Endodermal cell (in vitro differentiated cells): ENCODE measurements around the gene VPS35L. TPM values are rescaled to one million over a fixed set of nuclear protein-coding genes. Genes with fewer than 3 reads are reported as not detected.

Experiments
- DNase-seq: peaks from one replicate; pipeline ENCODE4 v3.0.0-alpha.2; 2017
- H3K27ac ChIP-seq: 2 replicates; pipeline ENCODE4 v1.5.1; 2013; ENCODE audit warnings: mild to moderate bottlenecking, low read depth, low read length, moderate library complexity
- H3K27me3 ChIP-seq: 2 replicates; pipeline ENCODE4 v1.6.1; 2013; ENCODE audit warnings: mild to moderate bottlenecking, low read length, moderate library complexity; ENCODE audit not compliant: insufficient read depth, control insufficient read depth, poor library complexity, severe bottlenecking
- H3K36me3 ChIP-seq: 2 replicates; pipeline ENCODE4 v1.7.0; 2013; ENCODE audit warnings: mild to moderate bottlenecking, low read length, moderate library complexity; ENCODE audit not compliant: control insufficient read depth, insufficient read depth
- H3K4me1 ChIP-seq: one replicate; pipeline ENCODE4 v1.7.0; 2013; ENCODE audit warnings: low read length; ENCODE audit not compliant: control insufficient read depth, insufficient read depth
- H3K4me3 ChIP-seq: 2 replicates; pipeline ENCODE4 v1.5.1; 2013; ENCODE audit warnings: mild to moderate bottlenecking, low read length, moderate library complexity
- H3K9ac ChIP-seq: 2 replicates; pipeline ENCODE4 v1.6.1; 2013; ENCODE audit warnings: mild to moderate bottlenecking, low read length, moderate library complexity; ENCODE audit not compliant: poor library complexity, severe bottlenecking; ENCODE audit errors: extremely low read depth
- H3K9me3 ChIP-seq: 2 replicates; pipeline ENCODE4 v1.6.1; 2013; ENCODE audit warnings: mild to moderate bottlenecking, low read length, moderate library complexity; ENCODE audit not compliant: control insufficient read depth
- H3K27ac Mint-ChIP-seq: 2 replicates; pipeline ENCODE4 v1.8.0; 2020; ENCODE audit warnings: mixed read lengths
- H3K27me3 Mint-ChIP-seq: 2 replicates; pipeline ENCODE4 v1.8.0; 2021; ENCODE audit warnings: mild to moderate bottlenecking, mixed read lengths; ENCODE audit not compliant: insufficient read depth
- H3K36me3 Mint-ChIP-seq: 2 replicates; pipeline ENCODE4 v1.8.0; 2020; ENCODE audit warnings: low read depth, mixed read lengths
- H3K4me1 Mint-ChIP-seq: 2 replicates; pipeline ENCODE4 v1.8.0; 2020; ENCODE audit warnings: mixed read lengths
- H3K4me3 Mint-ChIP-seq: 2 replicates; pipeline ENCODE4 v1.8.0; 2020; ENCODE audit warnings: mild to moderate bottlenecking, moderate library complexity, mixed read lengths
- H3K9me3 Mint-ChIP-seq: 2 replicates; pipeline ENCODE4 v1.8.0; 2020; ENCODE audit warnings: mild to moderate bottlenecking, mixed read lengths
- WGBS, 2 experiments: methylation state at CpG; one replicate each; pipeline versions ENCODE4 v1.1.5 to v1.1.7; 2013; ENCODE audit warnings: missing lambda C conversion rate in 2 of 2, mixed read lengths in 1 of 2; ENCODE audit not compliant: insufficient coverage in 1 of 2, insufficient read length in 1 of 2; 5-methylcytosine and 5-hydroxymethylcytosine counted together
- total RNA-seq, 2 donors: library from RNA; stranded (reverse); fragmentation: NEBNext Ultra II Directional in 1 of 2; extraction: Animal tissue kit (Norgen Biotek cat#: 25700) in 1 of 2; gene quantifications; 2 replicates in 1 of 2; 3 replicates in 1 of 2; pipeline ENCODE4 v1.2.1, GENCODE V29; 2021
- TF ChIP-seq, protein P1 (sequence below): fragments of 200-600 bp; sonication (generic); conservative IDR thresholded peaks from 2 replicates; pipeline ENCODE4 v1.5.0; 2021; ENCODE audit warnings: antibody characterized with exemption, mild to moderate bottlenecking

The VPS35L gene
- total RNA-seq, 2 donors from 2014 or later: 61.5 to 82.0 TPM

GRCh38 chr16:19655242-19655777 lies 99.8 kb downstream of the VPS35L start:
- no peak overlapping the region for H3K4me3 Mint-ChIP-seq
- 96 to 100% methylated on average over 8 to 9 of the region's 9 CpGs for WGBS, 2 experiments
- H3K36me3 Mint-ChIP-seq: peaks cover 87% of the 10 kb centered on the region

DNA sequence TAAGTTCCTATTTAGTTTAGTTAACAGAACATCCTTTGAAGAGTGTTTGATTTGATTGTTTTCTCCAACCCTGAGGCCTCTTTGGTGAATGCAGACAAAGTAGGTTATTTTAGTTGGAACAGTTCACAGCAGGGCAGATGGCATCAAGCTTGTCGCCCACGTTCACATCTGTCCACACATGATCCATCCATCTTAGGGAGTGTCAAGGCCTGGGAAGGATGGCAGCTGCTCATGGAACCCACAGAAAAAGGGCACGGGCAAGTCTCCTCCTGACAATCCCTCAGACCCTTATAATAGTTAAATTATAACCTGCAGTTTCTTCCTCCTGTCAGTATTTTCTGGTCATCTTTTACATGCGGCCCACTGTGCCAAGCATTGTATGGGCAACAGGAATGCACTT lies 102.3 kb downstream of the VPS35L start:
- H3K27ac Mint-ChIP-seq: no peak overlapping the region
- peaks cover 53% of the 10 kb centered on the region for H3K36me3 ChIP-seq
- no peak overlapping the region for H3K27ac ChIP-seq
- TF ChIP-seq, protein P1, sequence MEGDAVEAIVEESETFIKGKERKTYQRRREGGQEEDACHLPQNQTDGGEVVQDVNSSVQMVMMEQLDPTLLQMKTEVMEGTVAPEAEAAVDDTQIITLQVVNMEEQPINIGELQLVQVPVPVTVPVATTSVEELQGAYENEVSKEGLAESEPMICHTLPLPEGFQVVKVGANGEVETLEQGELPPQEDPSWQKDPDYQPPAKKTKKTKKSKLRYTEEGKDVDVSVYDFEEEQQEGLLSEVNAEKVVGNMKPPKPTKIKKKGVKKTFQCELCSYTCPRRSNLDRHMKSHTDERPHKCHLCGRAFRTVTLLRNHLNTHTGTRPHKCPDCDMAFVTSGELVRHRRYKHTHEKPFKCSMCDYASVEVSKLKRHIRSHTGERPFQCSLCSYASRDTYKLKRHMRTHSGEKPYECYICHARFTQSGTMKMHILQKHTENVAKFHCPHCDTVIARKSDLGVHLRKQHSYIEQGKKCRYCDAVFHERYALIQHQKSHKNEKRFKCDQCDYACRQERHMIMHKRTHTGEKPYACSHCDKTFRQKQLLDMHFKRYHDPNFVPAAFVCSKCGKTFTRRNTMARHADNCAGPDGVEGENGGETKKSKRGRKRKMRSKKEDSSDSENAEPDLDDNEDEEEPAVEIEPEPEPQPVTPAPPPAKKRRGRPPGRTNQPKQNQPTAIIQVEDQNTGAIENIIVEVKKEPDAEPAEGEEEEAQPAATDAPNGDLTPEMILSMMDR: no peak
- H3K4me1 Mint-ChIP-seq: no peaks in the 10 kb centered on the region
- H3K9me3 ChIP-seq: peaks cover 42% of the 10 kb centered on the region
- H3K27me3 ChIP-seq: no peaks in the 10 kb centered on the region
- H3K4me3 Mint-ChIP-seq: no peak overlapping the region
- DNase-seq: no peak
- H3K9me3 Mint-ChIP-seq: peaks cover 30% of the 10 kb centered on the region
- no peaks in the 10 kb centered on the region for H3K27me3 Mint-ChIP-seq
- H3K36me3 Mint-ChIP-seq: peaks cover 87% of the 10 kb centered on the region
- WGBS, 2 experiments: 83 to 94% methylated on average over 1 to 4 of the region's 4 CpGs
- H3K4me3 ChIP-seq: no peak overlapping the region
- H3K4me1 ChIP-seq: no peaks in the 10 kb centered on the region
- no peak overlapping the region for H3K9ac ChIP-seq

More at GRCh38 chr16:19655242-19655777, 99.8 kb downstream of the VPS35L start:
- H3K9me3 ChIP-seq: peaks cover 18% of the 10 kb centered on the region
- H3K4me1 ChIP-seq: no peaks in the 10 kb centered on the region
- Mint-ChIP-seq H3K27ac (no peak overlapping the region), H3K9me3 (peaks cover 7% of the 10 kb centered on the region), H3K4me1 (no peaks in the 10 kb centered on the region), H3K27me3 (no peaks in the 10 kb centered on the region)
- no peak overlapping the region for H3K9ac ChIP-seq
- H3K4me3 ChIP-seq: no peak overlapping the region
- TF ChIP-seq, protein P1: no peak
- no peak overlapping the region for H3K27ac ChIP-seq
- H3K27me3 ChIP-seq: no peaks in the 10 kb centered on the region
- H3K36me3 ChIP-seq: peaks cover 57% of the 10 kb centered on the region
- no peak for DNase-seq

- H3K36me3 Mint-ChIP-seq: peaks cover 84% of the 10 kb centered on the region
- Histone ChIP-seq H3K27me3 (no peaks in the 10 kb centered on the region), H3K4me1 (no peaks in the 10 kb centered on the region), H3K27ac (no peak overlapping the region), H3K36me3 (peaks cover 41% of the 10 kb centered on the region), H3K9ac (no peak overlapping the region), H3K9me3 (peaks cover 51% of the 10 kb centered on the region), H3K4me3 (peak overlapping the region; percentile 62)
- no peak for DNase-seq
- H3K4me1 Mint-ChIP-seq: no peaks in the 10 kb centered on the region
- H3K9me3 Mint-ChIP-seq: peaks cover 46% of the 10 kb centered on the region
- H3K4me3 Mint-ChIP-seq: no peak overlapping the region
- no peaks in the 10 kb centered on the region for H3K27me3 Mint-ChIP-seq
- no peak overlapping the region for H3K27ac Mint-ChIP-seq
- TF ChIP-seq, protein P1: no peak
- 100% methylated on average over 1 of the region's 1 CpG; no CpG with 5 or more reads in 1 of the 2 experiments for WGBS, 2 experiments
Measured at GRCh38 chr16:19659554-19659953, 104.1 kb downstream of the VPS35L start.
